B cell (primary cell): ENCODE measurements around the gene SLC35F3. TPM values are rescaled to one million over a fixed set of nuclear protein-coding genes. Genes with fewer than 3 reads are reported as not detected.

Experiments used
- ATAC-seq: fragments of 200-7000 bp; cut with Tn5 transposase; one replicate; pipeline ENCODE4 v1.10.0; 2021; ENCODE audit warnings: low read depth, mild to moderate bottlenecking, moderate number of reproducible peaks, moderate library complexity
- CTCF ChIA-PET: fragments of 350-600 bp; sonication (Branson Sonifier 250); formaldehyde crosslinking; loops from one replicate; lab custom pipeline; 2021; ENCODE audit warnings: antibody characterized with exemption, inconsistent platforms; lab: Charles Lee
- POLR2A ChIA-PET: fragments of 350-600 bp; sonication (Branson Sonifier 250); formaldehyde crosslinking; loops from one replicate; lab custom pipeline; 2021; ENCODE audit warnings: antibody characterized with exemption; lab: Charles Lee
- DNase-seq: peaks from one replicate; pipeline ENCODE4 v3.0.0; 2013
- H2AFZ ChIP-seq: 2 replicates; pipeline ENCODE4 v1.6.1; 2012; ENCODE audit warnings: mild to moderate bottlenecking, low read depth, low read length; ENCODE audit not compliant: insufficient read depth, poor library complexity, severe bottlenecking
- H3K27ac ChIP-seq, 2 donors: 1 replicate in 1 of 2; 2 replicates in 1 of 2; pipeline ENCODE4 v1.5.1; 2012 to 2013; ENCODE audit warnings: low read length in 2 of 2, mild to moderate bottlenecking in 2 of 2, moderate library complexity in 1 of 2
- H3K27me3 ChIP-seq, 4 experiments: fragments of 200-600 bp in 1 of 4; sonication (generic) in 1 of 4; replicated peaks in 1 of 4; 1 replicate in 2 of 4; 2 replicates in 2 of 4; pipeline versions ENCODE4 v1.6.1 to v1.7.0; 2013 to 2016; ENCODE audit warnings: low read length in 3 of 4, mild to moderate bottlenecking in 2 of 4, mixed read lengths in 1 of 4, moderate library complexity in 1 of 4; ENCODE audit not compliant: insufficient read depth in 4 of 4, control insufficient read depth in 3 of 4; ENCODE audit errors: control extremely low read depth in 1 of 4
- H3K36me3 ChIP-seq, 2 experiments: replicated peaks in 1 of 2; 1 replicate in 1 of 2; 2 replicates in 1 of 2; pipeline versions ENCODE4 v1.6.1 to v1.7.1; 2013; ENCODE audit warnings: low read length in 1 of 2; ENCODE audit not compliant: insufficient read depth in 2 of 2, control insufficient read depth in 1 of 2; ENCODE audit errors: control extremely low read depth in 1 of 2, extremely low read depth in 1 of 2
- H3K4me1 ChIP-seq, 2 donors: fragments of 200-600 bp in 1 of 2; sonication (generic) in 1 of 2; 1 replicate in 1 of 2; 2 replicates in 1 of 2; pipeline versions ENCODE4 v1.5.1 to v1.6.1; 2013 to 2017; ENCODE audit warnings: low read length in 2 of 2; ENCODE audit not compliant: control insufficient read depth in 2 of 2, insufficient read depth in 2 of 2
- H3K4me2 ChIP-seq: replicated peaks from 2 replicates; pipeline ENCODE3; 2012; ENCODE audit warnings: mild to moderate bottlenecking, low read depth, low read length; ENCODE audit not compliant: poor library complexity, severe bottlenecking
- H3K4me3 ChIP-seq, 5 experiments: fragments of 200-600 bp in 1 of 5; sonication (generic) in 1 of 5; 1 replicate in 3 of 5; 2 replicates in 2 of 5; pipeline versions ENCODE4 v1.5.1 to v1.7.0; 2011 to 2016; ENCODE audit warnings: low read length in 4 of 5, mild to moderate bottlenecking in 4 of 5, low read depth in 2 of 5, control low read depth in 1 of 5, moderate library complexity in 1 of 5; ENCODE audit not compliant: insufficient read depth in 1 of 5; ENCODE audit errors: control extremely low read depth in 1 of 5, extremely low read depth in 1 of 5
- H3K79me2 ChIP-seq: fragments of 200-600 bp; sonication (generic); one replicate; pipeline ENCODE4 v1.6.0; 2016; ENCODE audit warnings: low read length; ENCODE audit not compliant: control insufficient read depth, insufficient read depth
- H3K9ac ChIP-seq: fragments of 200-600 bp; sonication (generic); 2 replicates; pipeline ENCODE4 v1.6.1; 2017; ENCODE audit warnings: mild to moderate bottlenecking, low read length, moderate library complexity
- H3K9me3 ChIP-seq, 3 donors: one replicate each; pipeline versions ENCODE4 v1.6.1 to v1.7.1; 2013; ENCODE audit warnings: low read length in 2 of 3; ENCODE audit not compliant: control insufficient read depth in 2 of 3, insufficient read depth in 1 of 3; ENCODE audit errors: control extremely low read depth in 1 of 3
- H4K20me1 ChIP-seq: 2 replicates; pipeline ENCODE4 v1.6.0; 2012; ENCODE audit warnings: mild to moderate bottlenecking, low read length; ENCODE audit not compliant: insufficient read depth, control insufficient read depth, poor library complexity, severe bottlenecking
- H3K27ac Mint-ChIP-seq: one replicate; pipeline ENCODE4 v1.8.0; 2021; ENCODE audit warnings: mixed read lengths
- H3K27me3 Mint-ChIP-seq: one replicate; pipeline ENCODE4 v1.8.0; 2021; ENCODE audit warnings: mixed read lengths
- H3K4me1 Mint-ChIP-seq: one replicate; pipeline ENCODE4 v1.8.0; 2021; ENCODE audit warnings: mixed read lengths
- H3K4me3 Mint-ChIP-seq: one replicate; pipeline ENCODE4 v1.8.0; 2021; ENCODE audit warnings: mixed read lengths
- H3K9me3 Mint-ChIP-seq: one replicate; pipeline ENCODE4 v1.8.0; 2022; ENCODE audit warnings: mixed read lengths; ENCODE audit not compliant: insufficient read depth
- CTCF ChIP-seq: fragments of 200-600 bp; IDR thresholded peaks from one replicate; pipeline ENCODE4 v1.8.0; 2022; ENCODE audit warnings: antibody characterized with exemption, mild to moderate bottlenecking
- EZH2 ChIP-seq: IDR thresholded peaks from 2 replicates; pipeline ENCODE4 v1.6.1; 2012; ENCODE audit warnings: borderline replicate concordance, low read depth, mild to moderate bottlenecking, moderate library complexity, low read length; ENCODE audit not compliant: insufficient read depth, poor library complexity, severe bottlenecking
- WGBS: methylation state at CpG from one replicate; pipeline ENCODE4 v1.1.5; 2013; ENCODE audit warnings: missing lambda C conversion rate; ENCODE audit not compliant: insufficient coverage; 5-methylcytosine and 5-hydroxymethylcytosine counted together
- intact Hi-C: fragments of 100-400 bp; cut with micrococcal nuclease; formaldehyde crosslinking; loops from one replicate; pipeline ENCODE4 v1.10.0; 2022
- polyA plus RNA-seq: library from polyadenylated mRNA; depleted of rRNA; stranded (reverse); fragments of >200 nt; gene quantifications from 2 replicates; pipeline ENCODE4 v1.2.3, GENCODE V29; 2012
- total RNA-seq, 2 donors: library from RNA; stranded (reverse); fragments of 120-200 nt in 1 of 2; gene quantifications; 1 replicate in 1 of 2; 2 replicates in 1 of 2; pipeline versions ENCODE4 v1.2.3 to v1.2.4, GENCODE V29; 2013 to 2022

SLC35F3 gene
- total and polyA plus RNA-seq, 2 donors (not counting 1 experiment from before 2014, with no cell fraction given): not detected

- 94% methylated on average over 6 of the region's 7 CpGs for WGBS
- CTCF ChIA-PET: interaction anchor here (1.2 to 7.0 kb wide), 3 partner anchors 9 to 16 kb away, joined by 3 to 57 read pairs (median 11); no protein-coding TSS in a partner anchor
- intact Hi-C loops: loop anchor here (10.0 kb wide), 1 partner anchor 1007 kb away; no protein-coding TSS in a partner anchor
- no peaks in the 10 kb centered on the region for H3K79me2 ChIP-seq
- no peak overlapping the region for H3K4me3 Mint-ChIP-seq
- no peak for DNase-seq
- no peaks in the 10 kb centered on the region for H3K36me3 ChIP-seq
- POLR2A ChIA-PET: no interaction called here
- H3K27me3 Mint-ChIP-seq: peaks cover 25% of the 10 kb centered on the region
- H3K4me1 ChIP-seq: peaks cover 0 to 22% of the 10 kb centered on the region in 2 donors
- no peak for ATAC-seq
- no peaks in the 10 kb centered on the region for H3K27me3 ChIP-seq
- no peak for TF ChIP-seq EZH2
- no peak overlapping the region for H3K9ac ChIP-seq
- H3K27ac Mint-ChIP-seq: no peak overlapping the region
- no peak overlapping the region for H3K4me3 ChIP-seq
- H3K4me1 Mint-ChIP-seq: peaks cover 16% of the 10 kb centered on the region
- no peaks in the 10 kb centered on the region for H3K9me3 ChIP-seq
- H2AFZ ChIP-seq: no peak overlapping the region
- no peaks in the 10 kb centered on the region for H4K20me1 ChIP-seq
- no peak overlapping the region for H3K27ac ChIP-seq
- no peaks in the 10 kb centered on the region for H3K9me3 Mint-ChIP-seq
- no peak overlapping the region for H3K4me2 ChIP-seq
Observed at GRCh38 chr1:234311414-234311813, 406.9 kb downstream of the SLC35F3 start.

- Mint-ChIP-seq H3K4me3 (no peak overlapping the region), H3K9me3 (no peaks in the 10 kb centered on the region), H3K27me3 (peaks cover 37% of the 10 kb centered on the region), H3K27ac (no peak overlapping the region), H3K4me1 (peaks cover 16% of the 10 kb centered on the region)
- Histone ChIP-seq H3K27me3 (peaks cover 0 to 3% (median 0%) of the 10 kb centered on the region in 4 experiments), H3K9me3 (no peaks in the 10 kb centered on the region), H3K79me2 (no peaks in the 10 kb centered on the region), H3K4me3 (no peak overlapping the region), H2AFZ (no peak overlapping the region), H3K27ac (no peak overlapping the region), H3K9ac (no peak overlapping the region), H3K36me3 (no peaks in the 10 kb centered on the region), H3K4me1 (peaks cover 0 to 22% of the 10 kb centered on the region in 2 donors), H4K20me1 (no peaks in the 10 kb centered on the region), H3K4me2 (no peak overlapping the region)
- no peak for TF ChIP-seq EZH2
- no peak for TF ChIP-seq CTCF
- intact Hi-C loops: loop anchor here (10.0 kb wide), 1 partner anchor 1008 kb away; no protein-coding TSS in a partner anchor
- POLR2A ChIA-PET: no interaction called here
- no peak for ATAC-seq
- DNase-seq: no peak
- CTCF ChIA-PET: interaction anchor here (1.3 to 7.0 kb wide), 6 partner anchors 10 to 44 kb away, joined by 3 to 57 read pairs (median 3); no protein-coding TSS in a partner anchor
- WGBS: 93% methylated on average over 3 of the region's 4 CpGs
Observed at GRCh38 chr1:234313171-234313570, 408.7 kb downstream of the SLC35F3 start.
